ENCODE data around the gene GAMT.
A peak's percentile ranks its signal among the peaks of the same experiment; 100 is the strongest.

The GAMT gene

DNA sequence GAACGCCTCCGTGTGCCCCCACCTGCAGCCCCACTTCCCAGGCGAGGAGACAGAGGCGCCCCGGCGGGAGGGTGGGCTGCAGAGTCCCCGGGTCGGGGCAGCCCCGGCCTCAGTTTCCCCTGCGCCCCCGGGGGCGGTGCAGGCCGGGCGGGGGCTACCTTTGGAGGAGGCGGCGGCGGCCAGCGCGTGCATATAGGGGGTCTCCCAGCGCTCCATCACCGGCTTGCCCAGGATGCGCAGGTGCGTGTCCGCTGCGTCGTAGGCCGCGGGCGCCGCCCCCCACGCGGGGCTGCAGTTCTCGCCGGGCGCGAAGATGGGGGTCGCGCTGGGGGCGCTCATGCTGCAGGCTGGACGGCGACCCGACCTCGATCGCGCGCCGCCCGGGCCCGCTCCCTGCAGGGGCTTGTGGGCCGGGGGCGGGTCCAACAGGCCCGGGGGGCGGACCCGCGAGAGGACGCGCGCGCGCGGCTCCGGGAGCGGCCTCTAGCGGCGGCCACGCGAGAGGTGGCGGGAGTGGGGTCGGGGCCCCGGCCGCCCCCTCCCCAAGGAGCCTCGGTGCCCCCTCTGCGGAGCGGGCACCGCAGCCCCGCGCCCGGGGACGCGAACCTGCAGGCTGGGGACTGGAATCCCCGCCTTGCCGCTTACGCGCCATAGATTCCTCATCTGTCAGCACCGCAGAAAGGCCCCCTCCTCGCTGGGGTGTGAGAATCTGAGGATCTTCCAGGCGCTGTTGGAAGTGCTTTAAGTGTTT lies at the start of gene GAMT:
TSS of gene GAMT (minus strand) at position 405 of the 751 bp plus-strand sequence. CDS start at position 339, 66 bp downstream.
- Histone ChIP-seq H3K9ac (ENCODE audit: low read depth in 1 of 2, low read length in 2 of 2) (peak within 1 kb of the TSS; percentile 32 to 48), H3K27ac (ENCODE audit: low read depth in 2 of 2, low read length in 2 of 2) (no peak within 1 kb of the TSS), H3K4me1 (ENCODE audit: control insufficient read depth in 2 of 2, insufficient read depth in 2 of 2, low read length in 2 of 2) (peaks cover 8 to 17% of the 10 kb centered on the region in 2 donors), H3K27me3 (ENCODE audit: control insufficient read depth in 2 of 2, insufficient read depth in 2 of 2, low read length in 2 of 2) (peaks cover 15 to 34% of the 10 kb centered on the region in 2 donors), H3K4me3 (ENCODE audit: low read length in 2 of 2) (peak within 1 kb of the TSS; percentile 52 to 55), H3K36me3 (ENCODE audit: control insufficient read depth in 2 of 2, insufficient read depth in 2 of 2, low read length in 2 of 2) (no peaks in the 10 kb centered on the region), H3K9me3 (ENCODE audit: control insufficient read depth in 2 of 2, low read length in 2 of 2) (no peaks in the 10 kb centered on the region)

DNA sequence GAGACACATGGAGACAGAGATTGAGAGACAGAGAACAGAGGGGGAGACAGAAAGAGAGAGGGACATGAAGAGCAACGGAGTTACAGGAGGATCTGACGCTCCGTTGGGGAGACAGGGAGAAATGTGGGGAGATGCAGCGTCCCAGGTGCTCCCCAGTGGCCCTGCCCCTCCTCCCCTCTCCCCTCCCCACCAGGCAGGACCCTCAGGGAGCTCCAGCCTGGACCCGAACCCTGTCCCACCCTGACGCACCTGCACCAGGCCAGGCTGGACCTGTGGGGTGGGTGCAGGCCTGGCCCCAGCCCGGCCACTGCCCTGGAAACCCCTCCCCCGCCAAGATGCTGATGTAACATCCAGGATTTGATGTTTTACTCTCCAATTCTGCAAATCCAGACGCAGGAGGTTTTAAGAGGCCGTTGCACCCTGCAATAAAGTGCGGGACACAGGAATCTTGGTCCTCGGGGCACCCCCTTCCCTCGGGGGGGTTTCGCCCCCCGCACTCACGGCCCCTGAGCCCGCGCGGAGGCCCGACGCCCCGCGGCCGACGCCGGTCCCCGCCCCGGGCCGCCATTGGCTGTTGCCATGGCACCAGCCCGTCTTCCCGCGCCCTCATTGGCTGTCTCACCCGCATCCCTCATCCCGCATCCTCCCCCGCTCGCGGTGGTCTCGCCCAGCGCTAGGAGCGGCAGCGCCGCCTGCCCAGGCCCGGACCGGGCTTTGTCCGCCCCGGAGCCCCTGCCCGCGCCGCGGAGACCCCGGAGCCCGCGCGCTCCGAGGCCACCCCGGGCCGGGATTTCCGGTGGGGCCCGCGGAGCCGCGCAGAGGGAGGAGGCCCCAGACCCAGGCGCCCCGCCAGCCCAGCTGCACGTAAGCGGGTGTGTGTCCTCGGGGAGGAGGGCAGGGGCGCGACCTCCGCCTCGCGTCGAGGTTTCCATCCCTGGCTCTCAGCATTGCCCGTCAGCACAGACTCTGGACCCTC lies 48.4 kb upstream of the GAMT start, which contains the start of gene APC2:
TSS of gene APC2 (plus strand) at position 655 of the 976 bp plus-strand sequence. CDS start 2,881 bp downstream, outside the sequence.
- Histone ChIP-seq H3K27ac (ENCODE audit: low read depth in 2 of 2, low read length in 2 of 2) (no peak within 1 kb of the TSS), H3K9ac (ENCODE audit: low read depth in 1 of 2, low read length in 2 of 2) (no peak within 1 kb of the TSS), H3K27me3 (ENCODE audit: control insufficient read depth in 2 of 2, insufficient read depth in 2 of 2, low read length in 2 of 2) (peaks cover 51 to 69% of the 10 kb centered on the region in 2 donors), H3K9me3 (ENCODE audit: control insufficient read depth in 2 of 2, low read length in 2 of 2) (no peaks in the 10 kb centered on the region), H3K36me3 (ENCODE audit: control insufficient read depth in 2 of 2, insufficient read depth in 2 of 2, low read length in 2 of 2) (no peaks in the 10 kb centered on the region), H3K4me1 (ENCODE audit: control insufficient read depth in 2 of 2, insufficient read depth in 2 of 2, low read length in 2 of 2) (peaks cover 7 to 8% of the 10 kb centered on the region in 2 donors), H3K4me3 (ENCODE audit: low read length in 2 of 2) (no peak within 1 kb of the TSS)

DNA sequence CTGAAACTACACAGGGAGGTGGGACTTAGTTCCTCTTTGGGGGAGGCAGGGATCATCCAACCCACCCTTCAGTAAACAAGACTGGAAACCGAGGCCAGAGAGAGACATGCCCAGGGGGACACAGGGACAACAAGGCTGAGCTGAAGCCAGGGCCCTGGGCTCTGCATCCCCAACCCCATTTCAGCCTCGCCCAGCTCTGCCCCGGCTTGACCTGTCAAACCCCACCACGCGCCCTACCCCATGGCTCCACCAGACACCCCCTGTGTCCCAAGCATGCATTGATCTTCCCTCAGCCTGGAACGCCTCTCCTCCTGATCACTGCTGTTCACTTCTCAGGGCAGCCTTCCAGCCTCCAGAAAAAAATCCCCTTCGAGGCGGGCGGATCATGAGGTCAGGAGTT lies 46.6 kb upstream of the GAMT start:
- no peaks in the 10 kb centered on the region for H3K36me3 ChIP-seq (ENCODE audit: control insufficient read depth in 2 of 2, insufficient read depth in 2 of 2, low read length in 2 of 2)
- H3K27ac ChIP-seq (ENCODE audit: low read depth in 2 of 2, low read length in 2 of 2): no peak overlapping the region
- H3K4me1 ChIP-seq (ENCODE audit: control insufficient read depth in 2 of 2, insufficient read depth in 2 of 2, low read length in 2 of 2): peaks cover 7 to 9% of the 10 kb centered on the region in 2 donors
- peaks cover 43 to 58% of the 10 kb centered on the region in 2 donors for H3K27me3 ChIP-seq (ENCODE audit: control insufficient read depth in 2 of 2, insufficient read depth in 2 of 2, low read length in 2 of 2)
- no peak overlapping the region for H3K4me3 ChIP-seq (ENCODE audit: low read length in 2 of 2)
- no peaks in the 10 kb centered on the region for H3K9me3 ChIP-seq (ENCODE audit: control insufficient read depth in 2 of 2, low read length in 2 of 2)
- H3K9ac ChIP-seq (ENCODE audit: low read depth in 1 of 2, low read length in 2 of 2): no peak overlapping the region

DNA sequence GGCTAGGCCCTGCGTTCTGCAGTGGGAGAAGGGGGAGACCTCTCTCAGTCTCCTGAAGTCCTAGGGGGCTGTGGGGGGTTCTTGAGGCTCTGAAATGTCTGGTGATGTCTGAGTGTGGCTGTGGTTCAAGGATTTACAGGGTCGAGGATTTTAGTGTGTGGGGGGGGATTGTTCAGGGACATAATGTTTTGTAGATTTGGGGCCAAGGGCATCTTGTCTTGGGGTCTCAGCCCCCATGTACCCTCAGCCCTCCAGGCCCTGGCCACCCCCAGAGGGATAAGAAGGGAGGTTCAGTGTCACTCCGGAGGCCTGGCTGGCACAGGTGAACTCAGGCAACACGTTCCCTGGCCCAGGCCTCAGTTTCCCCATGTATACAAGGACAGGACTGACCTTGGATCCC lies 46.2 kb upstream of the GAMT start:
- Histone ChIP-seq H3K4me3 (ENCODE audit: low read length in 2 of 2) (no peak overlapping the region), H3K27ac (ENCODE audit: low read depth in 2 of 2, low read length in 2 of 2) (no peak overlapping the region), H3K36me3 (ENCODE audit: control insufficient read depth in 2 of 2, insufficient read depth in 2 of 2, low read length in 2 of 2) (no peaks in the 10 kb centered on the region), H3K9me3 (ENCODE audit: control insufficient read depth in 2 of 2, low read length in 2 of 2) (no peaks in the 10 kb centered on the region), H3K4me1 (ENCODE audit: control insufficient read depth in 2 of 2, insufficient read depth in 2 of 2, low read length in 2 of 2) (peaks cover 7 to 9% of the 10 kb centered on the region in 2 donors), H3K9ac (ENCODE audit: low read depth in 1 of 2, low read length in 2 of 2) (no peak overlapping the region), H3K27me3 (ENCODE audit: control insufficient read depth in 2 of 2, insufficient read depth in 2 of 2, low read length in 2 of 2) (peaks cover 39 to 54% of the 10 kb centered on the region in 2 donors)

DNA sequence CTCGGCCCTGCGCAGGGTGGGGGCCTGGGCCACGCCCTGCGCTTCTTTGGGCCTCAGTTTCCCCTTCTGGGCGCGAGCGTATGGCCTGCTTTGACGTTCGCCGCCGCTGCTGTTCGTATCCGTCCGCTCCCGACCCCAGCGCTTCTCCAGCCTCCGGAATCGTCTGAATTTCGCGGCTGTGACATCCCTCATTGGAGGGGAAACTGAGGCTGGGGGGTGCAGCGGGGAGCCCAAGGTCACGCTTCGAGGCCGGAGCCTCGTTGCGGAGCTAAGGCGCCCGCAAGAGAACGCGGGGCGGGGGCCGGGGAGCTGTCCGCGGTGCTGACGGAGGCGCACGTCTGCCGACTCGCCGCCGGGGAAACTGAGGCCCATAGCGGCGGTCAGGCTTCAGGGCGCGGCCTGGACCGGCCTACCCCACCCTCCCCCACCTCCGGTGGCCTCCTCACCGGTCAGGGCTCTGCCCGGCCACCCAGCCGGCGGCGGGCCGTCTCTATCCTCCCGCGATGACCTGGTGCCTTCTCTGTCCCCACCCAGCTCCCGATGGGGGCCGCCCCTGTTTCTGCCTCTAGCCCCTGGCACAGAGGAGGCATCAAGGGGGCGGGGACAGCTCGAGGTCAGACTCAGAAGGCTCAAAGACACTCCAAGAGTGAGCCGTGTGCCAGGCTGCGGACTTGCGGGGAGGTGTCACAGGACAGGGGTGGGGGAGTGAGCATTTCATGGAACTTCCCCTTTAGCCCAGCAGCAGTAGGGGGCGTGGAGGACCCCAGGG lies 45.6 kb upstream of the GAMT start:
- H3K27me3 ChIP-seq (ENCODE audit: control insufficient read depth in 2 of 2, insufficient read depth in 2 of 2, low read length in 2 of 2): peaks cover 34 to 47% of the 10 kb centered on the region in 2 donors

DNA sequence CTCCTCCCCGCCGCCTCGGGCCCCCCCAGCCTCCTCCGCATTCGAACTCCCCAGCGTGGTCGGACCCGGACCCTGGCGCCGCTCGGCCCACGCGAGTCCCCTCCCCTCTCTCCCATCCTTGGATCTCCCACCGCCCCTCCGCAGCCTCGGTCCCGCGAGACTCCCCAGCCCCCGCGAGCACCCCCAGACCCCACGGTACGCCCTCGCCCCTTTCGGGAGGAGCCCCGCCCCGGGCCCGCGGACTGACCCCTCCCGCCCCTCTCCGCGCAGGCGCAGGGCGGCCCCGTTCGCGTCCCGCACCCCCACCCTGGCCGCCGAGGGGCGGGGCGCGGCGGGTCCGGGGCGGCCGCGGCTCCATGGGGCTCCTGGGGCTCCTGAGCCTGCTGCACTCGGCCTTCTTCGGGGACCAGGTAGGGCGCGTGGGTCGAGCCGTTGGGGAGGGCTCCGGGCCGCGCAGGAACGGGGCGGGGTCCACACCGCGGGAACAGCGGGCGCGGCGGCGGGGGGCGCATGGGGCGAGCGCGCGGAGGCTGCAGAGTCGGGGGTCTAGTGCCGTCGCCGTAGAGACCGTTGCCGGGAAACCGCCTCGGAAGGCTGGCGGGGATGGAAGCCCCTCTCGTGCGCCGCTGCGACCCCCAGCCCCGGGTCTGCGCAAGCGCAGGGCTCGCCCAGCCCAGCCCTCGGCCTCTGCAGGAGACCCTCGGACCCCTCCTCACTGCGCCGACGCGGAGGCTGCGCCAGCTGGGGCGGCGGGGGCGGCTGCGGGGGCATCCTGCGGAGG lies 44.8 kb upstream of the GAMT start:
- Histone ChIP-seq H3K9me3 (ENCODE audit: control insufficient read depth in 2 of 2, low read length in 2 of 2) (no peaks in the 10 kb centered on the region), H3K36me3 (ENCODE audit: control insufficient read depth in 2 of 2, insufficient read depth in 2 of 2, low read length in 2 of 2) (peaks cover 8 to 9% of the 10 kb centered on the region in 2 donors), H3K4me3 (ENCODE audit: low read length in 2 of 2) (no peak overlapping the region), H3K4me1 (ENCODE audit: control insufficient read depth in 2 of 2, insufficient read depth in 2 of 2, low read length in 2 of 2) (peaks cover 7 to 9% of the 10 kb centered on the region in 2 donors), H3K9ac (ENCODE audit: low read depth in 1 of 2, low read length in 2 of 2) (no peak overlapping the region), H3K27me3 (ENCODE audit: control insufficient read depth in 2 of 2, insufficient read depth in 2 of 2, low read length in 2 of 2) (peaks cover 29 to 40% of the 10 kb centered on the region in 2 donors), H3K27ac (ENCODE audit: low read depth in 2 of 2, low read length in 2 of 2) (no peak overlapping the region)

More for the DNA sequence above, 45.6 kb upstream of the GAMT start:
- Histone ChIP-seq H3K9ac (ENCODE audit: low read depth in 1 of 2, low read length in 2 of 2) (no peak overlapping the region), H3K36me3 (ENCODE audit: control insufficient read depth in 2 of 2, insufficient read depth in 2 of 2, low read length in 2 of 2) (peaks cover 2 to 5% of the 10 kb centered on the region in 2 donors), H3K27ac (ENCODE audit: low read depth in 2 of 2, low read length in 2 of 2) (no peak overlapping the region), H3K4me1 (ENCODE audit: control insufficient read depth in 2 of 2, insufficient read depth in 2 of 2, low read length in 2 of 2) (peaks cover 7 to 9% of the 10 kb centered on the region in 2 donors), H3K9me3 (ENCODE audit: control insufficient read depth in 2 of 2, low read length in 2 of 2) (no peaks in the 10 kb centered on the region), H3K4me3 (ENCODE audit: low read length in 2 of 2) (no peak overlapping the region)

DNA sequence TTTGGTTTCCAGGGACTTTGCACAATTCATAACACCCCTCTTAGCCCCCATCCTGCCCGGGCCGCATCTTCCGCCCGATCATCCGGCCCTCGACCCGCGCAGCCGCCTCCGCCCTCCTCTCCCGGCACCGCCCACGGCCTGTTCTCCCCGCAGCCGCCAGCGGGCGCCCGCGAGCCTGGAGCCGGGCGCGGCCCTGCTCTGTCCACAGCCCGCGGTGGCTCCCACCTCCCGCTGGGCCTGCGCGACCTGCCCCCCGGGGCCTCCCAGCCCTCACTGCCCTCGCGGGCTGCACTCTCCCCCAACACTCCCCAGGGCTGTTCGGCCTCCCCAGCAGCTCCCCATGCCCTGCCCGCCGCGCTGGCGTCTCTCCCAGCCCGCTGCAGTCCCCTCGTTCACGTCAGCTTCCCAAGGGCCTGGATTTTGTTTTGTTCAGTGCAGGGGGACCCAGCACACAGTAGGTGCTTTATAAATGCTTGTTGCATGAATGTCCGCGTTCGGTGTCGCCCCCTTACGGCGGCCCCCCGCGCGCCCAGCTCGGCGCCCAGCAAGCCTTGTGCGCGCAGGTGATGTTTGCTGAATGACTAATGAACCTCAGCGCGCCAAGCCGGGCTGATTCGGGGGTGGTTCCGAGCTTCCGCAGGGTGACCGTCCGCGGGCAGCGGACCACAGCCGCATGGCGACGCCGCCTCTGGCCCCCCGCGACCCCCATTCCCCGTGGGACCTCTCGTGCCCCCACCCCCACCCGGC lies 44.0 kb upstream of the GAMT start:
- Histone ChIP-seq H3K27ac (ENCODE audit: low read depth in 2 of 2, low read length in 2 of 2) (no peak overlapping the region), H3K36me3 (ENCODE audit: control insufficient read depth in 2 of 2, insufficient read depth in 2 of 2, low read length in 2 of 2) (peaks cover 16% of the 10 kb centered on the region in 2 donors), H3K4me1 (ENCODE audit: control insufficient read depth in 2 of 2, insufficient read depth in 2 of 2, low read length in 2 of 2) (peaks cover 7 to 10% of the 10 kb centered on the region in 2 donors), H3K9me3 (ENCODE audit: control insufficient read depth in 2 of 2, low read length in 2 of 2) (no peaks in the 10 kb centered on the region), H3K9ac (ENCODE audit: low read depth in 1 of 2, low read length in 2 of 2) (peak overlapping the region; percentile 6 to 38), H3K4me3 (ENCODE audit: low read length in 2 of 2) (peak overlapping the region; percentile 52 to 59), H3K27me3 (ENCODE audit: control insufficient read depth in 2 of 2, insufficient read depth in 2 of 2, low read length in 2 of 2) (peaks cover 22 to 32% of the 10 kb centered on the region in 2 donors)

DNA sequence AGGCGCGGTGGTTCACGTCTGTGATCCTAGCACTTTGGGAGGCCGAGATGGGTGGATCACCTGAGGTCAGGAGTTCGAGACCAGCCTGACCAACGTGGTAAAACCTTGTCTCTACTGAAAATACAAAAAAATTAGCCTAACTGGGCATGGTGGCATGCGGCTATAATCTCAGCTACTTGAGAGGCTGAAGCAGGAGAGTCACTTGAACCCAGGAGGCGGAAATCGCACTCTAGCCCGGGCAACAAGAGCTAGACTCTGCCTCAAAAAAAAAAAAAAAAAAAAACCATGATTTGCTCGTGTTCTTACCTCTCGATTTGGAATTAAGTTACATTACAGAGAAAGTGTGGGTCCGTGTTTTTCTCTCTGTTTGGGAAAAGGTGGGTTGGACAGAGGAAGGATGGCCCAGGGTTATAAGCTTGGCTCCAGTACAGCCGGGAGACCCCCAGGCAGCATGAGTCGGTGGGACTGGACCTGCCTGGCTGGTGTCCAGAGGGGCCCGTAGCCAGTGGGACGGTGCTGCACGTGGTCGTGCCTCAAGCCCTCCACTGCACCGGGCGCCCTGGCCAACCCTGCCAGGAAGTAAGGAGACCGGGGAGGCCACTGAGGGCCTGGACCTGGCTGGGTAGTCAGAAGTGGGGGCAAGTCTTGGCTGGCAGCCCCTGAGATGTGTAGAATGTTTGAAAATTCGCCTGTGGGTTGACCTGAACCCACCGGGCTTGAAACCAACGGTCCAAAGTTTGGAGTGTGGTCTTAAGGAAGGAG lies 40.5 kb upstream of the GAMT start:
- H3K9me3 ChIP-seq (ENCODE audit: control insufficient read depth in 2 of 2, low read length in 2 of 2): no peaks in the 10 kb centered on the region
- H3K36me3 ChIP-seq (ENCODE audit: control insufficient read depth in 2 of 2, insufficient read depth in 2 of 2, low read length in 2 of 2): peaks cover 20 to 24% of the 10 kb centered on the region in 2 donors
- H3K4me3 ChIP-seq (ENCODE audit: low read length in 2 of 2): no peak overlapping the region
- no peak overlapping the region for H3K9ac ChIP-seq (ENCODE audit: low read depth in 1 of 2, low read length in 2 of 2)
- peaks cover 20% of the 10 kb centered on the region in 2 donors for H3K4me1 ChIP-seq (ENCODE audit: control insufficient read depth in 2 of 2, insufficient read depth in 2 of 2, low read length in 2 of 2)
- H3K27ac ChIP-seq (ENCODE audit: low read depth in 2 of 2, low read length in 2 of 2): no peak overlapping the region
- H3K27me3 ChIP-seq (ENCODE audit: control insufficient read depth in 2 of 2, insufficient read depth in 2 of 2, low read length in 2 of 2): peaks cover 2 to 7% of the 10 kb centered on the region in 2 donors

Measured in mucosa of rectum (tissue), 2 donors.